HG03280 (cell line): ENCODE results near the gene CCL24.
"Not testable (repeated sequence)": the region's sequence is repeated elsewhere in the genome, so short reads cannot be mapped to it uniquely, and the experiment has no call there.

Experiments used
- ATAC-seq: cut with Tn5 transposase; IDR thresholded peaks from one replicate; pipeline ENCODE4 v1.9.1; 2021; ENCODE audit warnings: mild to moderate bottlenecking, moderate library complexity; ENCODE audit not compliant: unreplicated experiment

The CCL24 gene

DNA sequence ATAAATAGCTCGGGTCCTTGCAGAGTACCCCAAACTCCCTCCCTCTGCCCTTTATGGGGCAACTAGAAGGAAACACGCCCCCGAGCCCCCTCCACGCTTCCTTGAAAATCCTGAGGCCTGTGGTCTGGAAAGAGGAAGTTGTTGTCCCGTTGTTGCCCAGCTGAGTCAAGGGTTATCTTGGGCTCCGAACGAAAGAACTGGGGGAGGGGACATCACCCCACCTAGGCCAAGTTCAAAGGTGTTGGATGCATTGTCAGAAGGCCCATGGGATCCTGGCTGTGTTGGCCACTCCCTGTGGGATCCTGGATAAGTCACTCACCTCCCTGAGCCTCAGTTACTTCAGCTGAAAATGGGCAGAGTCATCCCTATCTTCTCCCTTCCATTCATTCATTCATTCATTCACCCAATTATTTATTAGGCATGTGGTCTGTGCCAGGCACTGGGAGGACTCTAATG lies at the start of gene CCL24:
TSS of gene CCL24 (minus strand) at position 26 of the 456 bp plus-strand sequence. CDS start 91 bp downstream, outside the sequence.
- ATAC-seq: no peak

DNA sequence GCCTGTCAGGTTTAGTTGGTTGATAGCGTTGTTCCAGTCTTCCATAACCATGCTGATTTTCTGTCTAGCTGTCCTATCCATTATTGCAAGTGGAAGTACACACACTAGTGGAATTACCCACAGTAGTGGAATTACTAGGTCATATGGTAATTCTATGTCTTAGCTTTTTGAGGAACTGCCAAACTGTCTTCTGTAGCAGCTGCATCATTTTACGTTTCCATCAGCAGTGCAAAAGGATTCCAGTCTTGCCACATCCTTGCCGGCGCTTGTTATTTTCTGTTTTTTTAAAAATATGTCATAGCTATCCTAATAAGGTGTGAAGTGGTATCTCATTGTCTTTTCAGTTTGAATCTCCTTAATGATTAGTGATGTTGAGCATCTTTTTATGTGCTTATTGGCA lies 48.0 kb upstream of the CCL24 start:
- no peak for ATAC-seq

DNA sequence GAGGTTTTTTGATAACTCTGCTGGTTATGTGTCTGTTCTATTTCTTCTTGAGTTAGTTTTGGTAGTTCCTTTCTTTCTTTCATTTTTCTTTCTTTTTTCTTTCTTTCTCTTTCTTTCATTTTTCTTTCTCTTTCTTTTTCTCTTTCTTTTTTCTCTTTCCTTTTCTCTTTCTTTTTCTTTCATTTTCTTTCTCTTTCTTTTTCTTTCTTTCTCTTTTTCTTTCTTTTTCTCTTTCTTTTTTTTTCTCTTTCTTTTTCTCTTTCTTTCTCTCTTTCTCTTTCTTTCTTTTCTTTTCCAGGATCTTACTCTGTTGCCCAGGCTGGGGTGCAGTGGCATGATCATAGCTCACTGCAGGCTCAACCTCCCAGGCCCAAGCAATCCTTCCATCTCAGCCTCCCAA lies 44.8 kb upstream of the CCL24 start:
- ATAC-seq: no peak

- no peak for ATAC-seq
Measured at GRCh38 chr7:75856536-75856935, 42.9 kb upstream of the CCL24 start.

GRCh38 chr7:75854813-75855345 lies 41.3 kb upstream of the CCL24 start:
- ATAC-seq: not testable (repeated sequence)

GRCh38 chr7:75854233-75854632 lies 40.6 kb upstream of the CCL24 start:
- ATAC-seq: no peak

DNA sequence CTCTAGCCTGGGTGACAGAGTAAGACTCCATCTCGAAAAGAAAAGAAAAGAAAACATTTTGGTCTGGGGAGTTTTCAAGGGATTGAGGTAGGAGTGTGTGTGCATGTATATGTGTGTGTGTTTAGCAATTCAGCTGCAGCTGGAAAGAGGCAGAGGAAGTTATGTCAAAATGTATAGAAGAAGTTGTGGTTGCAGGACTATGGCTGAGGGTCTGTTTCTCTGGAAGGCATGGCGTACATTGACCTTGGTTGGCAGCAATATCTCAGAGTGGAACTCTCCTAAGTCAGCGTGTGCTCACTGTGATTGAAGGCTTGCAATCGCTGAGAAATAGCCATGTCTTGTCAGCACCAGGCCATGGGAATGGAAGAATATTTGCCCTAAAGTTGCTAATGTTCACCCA lies 36.6 kb upstream of the CCL24 start:
- ATAC-seq: no peak

GRCh38 chr7:75849573-75849972 lies 36.0 kb upstream of the CCL24 start:
- ATAC-seq: no peak

- ATAC-seq: no peak
Measured at GRCh38 chr7:75847707-75848106, 34.1 kb upstream of the CCL24 start.

- ATAC-seq: not testable (repeated sequence)
Measured at GRCh38 chr7:75845132-75845531, 31.5 kb upstream of the CCL24 start.

DNA sequence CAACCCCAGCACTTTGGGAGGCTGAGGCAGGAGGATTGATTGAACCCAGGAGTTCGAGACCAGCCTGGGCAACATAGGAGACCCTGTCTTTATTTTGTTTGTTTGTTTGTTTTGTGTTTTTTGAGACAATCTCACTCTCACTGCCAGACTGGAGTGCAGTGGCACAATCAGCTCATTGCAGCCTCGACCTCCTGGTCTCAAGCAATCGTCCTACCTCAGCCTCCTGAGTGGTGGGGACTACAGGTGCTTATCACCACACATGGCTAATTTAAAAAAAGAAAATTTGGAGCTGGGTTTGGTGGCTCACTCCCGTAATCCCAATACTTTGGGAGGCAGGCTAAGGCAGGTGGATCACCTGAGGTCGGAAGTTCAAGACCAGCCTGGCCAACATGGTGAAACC lies 30.6 kb upstream of the CCL24 start:
- ATAC-seq: no peak

DNA sequence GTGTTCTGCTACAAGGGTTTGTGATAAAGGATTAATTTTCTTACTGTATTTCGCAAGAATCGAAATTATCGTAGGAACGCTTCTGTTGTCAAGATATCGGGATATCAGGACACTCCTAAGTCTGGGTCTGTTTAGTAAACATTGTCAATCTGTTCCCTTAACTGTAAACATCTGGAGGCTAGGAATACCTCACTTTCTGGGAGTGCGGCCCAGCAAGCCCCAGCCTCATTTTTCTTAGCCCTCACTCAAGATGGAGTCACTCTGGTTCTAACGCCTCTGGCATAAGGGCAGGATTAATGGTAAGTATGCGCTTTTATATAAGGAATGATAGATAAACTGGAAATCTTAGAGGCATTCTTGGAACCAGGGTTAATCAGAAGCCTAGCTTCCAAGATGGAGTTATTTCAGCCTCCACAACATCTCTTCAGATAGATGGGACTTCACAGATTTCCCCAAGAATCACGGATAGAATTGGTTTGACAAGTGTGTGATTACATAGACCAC lies 30.1 kb upstream of the CCL24 start:
- no peak for ATAC-seq

DNA sequence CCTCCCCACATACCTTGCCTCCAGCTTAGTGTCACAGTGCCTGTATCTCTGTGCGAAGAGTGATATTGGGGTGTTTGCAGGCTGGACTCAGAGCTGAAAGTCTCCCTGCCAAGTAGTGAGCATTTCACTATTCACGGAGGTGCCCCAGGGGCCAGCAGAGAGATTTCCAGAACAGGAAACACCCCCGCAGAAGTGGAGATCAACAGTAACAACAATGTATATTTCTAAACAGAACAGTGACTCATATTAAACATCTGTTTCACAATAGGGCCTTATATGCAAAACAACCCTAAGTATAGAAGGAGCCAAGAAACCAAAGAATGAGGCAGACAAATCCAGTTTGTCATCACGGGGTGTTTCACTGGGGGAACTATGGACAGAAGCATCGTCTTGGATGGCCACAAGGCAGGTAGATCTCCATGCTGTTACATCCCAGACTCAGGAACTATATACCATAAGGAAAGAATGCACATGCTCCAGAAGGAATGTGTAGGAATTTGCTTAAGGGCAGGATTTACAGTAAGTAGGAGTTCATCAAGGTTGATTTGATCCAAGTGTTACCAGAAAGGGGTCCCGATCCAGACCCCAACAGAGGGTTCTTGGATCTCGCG lies 29.3 kb upstream of the CCL24 start:
- ATAC-seq: peak; percentile 89

DNA sequence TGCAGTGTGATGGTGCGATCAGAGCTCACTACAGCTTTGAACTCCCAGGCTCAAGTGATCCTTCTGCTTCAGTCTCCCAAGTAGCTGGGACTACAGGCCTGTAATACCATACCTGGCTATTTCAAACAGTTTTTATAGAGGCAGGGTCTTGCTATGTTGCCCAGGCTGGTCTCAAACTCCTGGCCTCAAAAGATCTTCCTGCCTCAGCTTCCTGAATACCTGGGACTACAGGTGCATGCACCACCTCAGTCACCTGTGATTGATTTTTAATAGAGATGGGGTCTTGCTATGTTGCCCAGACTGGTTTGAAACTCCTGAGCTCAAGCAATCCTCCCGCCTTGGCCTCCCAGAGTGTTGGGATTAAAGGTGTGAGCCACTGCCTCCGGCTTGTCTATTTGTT lies 26.4 kb upstream of the CCL24 start:
- no peak for ATAC-seq

DNA sequence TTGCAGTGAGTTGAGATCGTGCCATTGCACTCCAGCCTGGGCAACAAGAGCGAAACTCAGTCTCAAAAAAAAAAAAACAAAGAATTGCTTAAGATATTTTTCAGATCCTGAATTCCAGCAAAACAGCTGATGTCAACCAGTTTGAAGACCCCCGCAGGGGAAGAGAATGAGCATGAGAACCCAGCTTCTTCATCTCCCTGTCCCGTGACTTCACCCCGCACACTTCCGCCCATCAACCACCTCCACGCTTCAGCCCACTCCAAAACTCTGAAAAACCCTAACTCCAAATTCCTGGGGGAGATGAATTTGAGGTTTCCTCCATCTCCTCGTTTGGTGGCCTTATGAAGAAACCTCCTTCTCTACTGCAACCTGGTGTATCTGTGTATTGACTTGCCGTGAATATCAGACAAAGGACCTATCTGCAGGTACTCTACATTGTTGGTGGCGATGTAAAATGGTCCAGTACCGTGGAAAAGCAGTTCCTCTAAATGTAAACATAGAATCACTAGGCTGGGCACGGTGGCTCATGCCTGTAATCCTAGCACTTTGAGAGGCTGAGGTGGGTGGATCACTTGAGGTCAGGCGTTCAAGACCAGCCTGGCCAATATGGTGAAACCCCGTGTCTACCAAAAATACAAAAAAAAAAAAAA lies 24.8 kb upstream of the CCL24 start:
- not testable (repeated sequence) for ATAC-seq

- no peak for ATAC-seq
Measured at GRCh38 chr7:75836798-75837197, 23.2 kb upstream of the CCL24 start.

GRCh38 chr7:75835688-75836285 lies 22.2 kb upstream of the CCL24 start:
- no peak for ATAC-seq

DNA sequence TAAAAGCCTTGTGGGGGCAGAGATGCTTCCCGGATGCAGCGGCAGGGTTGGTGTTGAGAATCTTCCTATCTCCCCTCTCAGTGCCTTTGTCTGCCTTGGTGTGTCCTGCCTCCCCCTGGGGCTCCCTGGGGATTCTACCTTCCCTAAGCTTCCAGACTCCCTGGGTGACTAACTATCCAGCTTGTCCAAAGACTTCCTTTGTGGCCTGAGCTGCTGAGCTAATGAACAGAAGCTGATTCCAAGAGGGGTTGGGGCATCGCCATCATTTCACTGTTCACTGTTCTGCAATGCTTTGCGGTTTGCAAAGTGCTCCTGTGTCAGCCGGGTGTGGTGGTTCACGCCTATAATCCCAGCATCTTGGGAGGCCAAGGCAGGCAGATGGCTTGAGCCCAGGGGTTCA lies 20.1 kb upstream of the CCL24 start:
- not testable (repeated sequence) for ATAC-seq

GRCh38 chr7:75830978-75831377 lies 17.4 kb upstream of the CCL24 start:
- ATAC-seq: no peak

DNA sequence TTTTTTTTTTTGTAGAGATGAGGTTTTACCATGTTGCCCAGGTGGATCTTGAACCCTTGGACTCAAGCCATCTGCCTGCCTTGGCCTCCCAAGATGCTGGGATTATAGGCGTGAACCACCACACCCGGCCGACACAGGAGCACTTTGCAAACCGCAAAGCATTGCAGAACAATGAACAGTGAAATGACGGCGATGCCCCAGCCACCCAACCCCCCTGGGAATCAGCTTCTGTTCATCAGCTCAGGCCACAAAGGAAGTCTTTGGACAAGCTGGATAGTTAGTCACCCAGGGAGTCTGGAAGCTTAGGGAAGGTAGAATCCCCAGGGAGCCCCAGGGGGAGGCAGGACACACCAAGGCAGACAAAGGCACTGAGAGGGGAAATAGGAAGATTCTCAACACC lies 16.1 kb upstream of the CCL24 start:
- not testable (repeated sequence) for ATAC-seq

GRCh38 chr7:75823198-75823910 lies 9.7 kb upstream of the CCL24 start:
- ATAC-seq: no peak
